ENCODE results near the gene SNX9. TPM values are rescaled to one million over a fixed set of nuclear protein-coding genes. Genes with fewer than 3 reads are reported as not detected.

The SNX9 gene
- total and polyA plus RNA-seq, 2 donors (not counting 1 experiment from before 2014, with no cell fraction given), result 10.0 to 50.7 TPM

- Mint-ChIP-seq H3K9me3 (ENCODE audit: insufficient read depth) (no peaks in the 10 kb centered on the region), H3K27ac (no peak overlapping the region), H3K4me1 (no peaks in the 10 kb centered on the region), H3K4me3 (no peak overlapping the region), H3K27me3 (peaks cover 3% of the 10 kb centered on the region)
- no peak overlapping the region for H3K4me2 ChIP-seq (replicated peaks; ENCODE audit: low read depth, low read length, poor library complexity, severe bottlenecking)
- no peak overlapping the region for H2AFZ ChIP-seq (ENCODE audit: insufficient read depth, low read depth, low read length, poor library complexity, severe bottlenecking)
- no peaks in the 10 kb centered on the region for H3K27me3 ChIP-seq (replicated peaks in 1 of 4; ENCODE audit: control extremely low read depth in 1 of 4, control insufficient read depth in 3 of 4, insufficient read depth in 4 of 4, low read length in 3 of 4)
- H3K79me2 ChIP-seq (ENCODE audit: control insufficient read depth, insufficient read depth, low read length), result no peaks in the 10 kb centered on the region
- no peak overlapping the region for H3K27ac ChIP-seq (ENCODE audit: low read length in 2 of 2)
- intact Hi-C loops (cut with micrococcal nuclease), result loop anchor here (2.0 kb wide), 1 partner anchor 19 kb away; no protein-coding TSS in a partner anchor
- no peak overlapping the region for H3K9ac ChIP-seq (ENCODE audit: low read length)
- TF ChIP-seq CTCF (IDR thresholded peaks at IDR 0.05) (no peak), EZH2 (IDR thresholded peaks at IDR 0.05; ENCODE audit: borderline replicate concordance, insufficient read depth, low read depth, low read length, poor library complexity, severe bottlenecking) (no peak)
- H3K4me3 ChIP-seq (ENCODE audit: control extremely low read depth in 1 of 5, extremely low read depth in 1 of 5, insufficient read depth in 1 of 5, low read depth in 2 of 5, low read length in 4 of 5), result no peak overlapping the region
- peaks cover 0 to 19% (median 4%) of the 10 kb centered on the region in 3 donors for H3K9me3 ChIP-seq (ENCODE audit: control extremely low read depth in 1 of 3, control insufficient read depth in 2 of 3, insufficient read depth in 1 of 3, low read length in 2 of 3)
- H3K4me1 ChIP-seq (ENCODE audit: control insufficient read depth in 2 of 2, insufficient read depth in 2 of 2, low read length in 2 of 2), result no peaks in the 10 kb centered on the region
- DNase-seq (no peak), ATAC-seq (ENCODE audit: low read depth) (no peak)
- 100% methylated on average over 3 of the region's 9 CpGs for WGBS (ENCODE audit: insufficient coverage)
- no peaks in the 10 kb centered on the region for H4K20me1 ChIP-seq (ENCODE audit: control insufficient read depth, insufficient read depth, low read length, poor library complexity, severe bottlenecking)
- H3K36me3 ChIP-seq (replicated peaks in 1 of 2; ENCODE audit: control extremely low read depth in 1 of 2, control insufficient read depth in 1 of 2, extremely low read depth in 1 of 2, insufficient read depth in 2 of 2, low read length in 1 of 2), result no peaks in the 10 kb centered on the region
- CTCF ChIA-PET, result no interaction called here
- POLR2A ChIA-PET, result no interaction called here
Observed at GRCh38 chr6:157779705-157780604, 43.1 kb upstream of the SNX9 start.

- Mint-ChIP-seq H3K27me3 (peaks cover 3% of the 10 kb centered on the region), H3K4me3 (no peak overlapping the region), H3K27ac (no peak overlapping the region), H3K4me1 (no peaks in the 10 kb centered on the region), H3K9me3 (ENCODE audit: insufficient read depth) (no peaks in the 10 kb centered on the region)
- Histone ChIP-seq H3K4me1 (ENCODE audit: control insufficient read depth in 2 of 2, insufficient read depth in 2 of 2, low read length in 2 of 2) (no peaks in the 10 kb centered on the region), H4K20me1 (ENCODE audit: control insufficient read depth, insufficient read depth, low read length, poor library complexity, severe bottlenecking) (no peaks in the 10 kb centered on the region), H3K36me3 (replicated peaks in 1 of 2; ENCODE audit: control extremely low read depth in 1 of 2, control insufficient read depth in 1 of 2, extremely low read depth in 1 of 2, insufficient read depth in 2 of 2, low read length in 1 of 2) (no peaks in the 10 kb centered on the region), H3K4me3 (ENCODE audit: control extremely low read depth in 1 of 5, extremely low read depth in 1 of 5, insufficient read depth in 1 of 5, low read depth in 2 of 5, low read length in 4 of 5) (no peak overlapping the region), H3K9me3 (ENCODE audit: control extremely low read depth in 1 of 3, control insufficient read depth in 2 of 3, insufficient read depth in 1 of 3, low read length in 2 of 3) (peaks cover 0 to 12% (median 4%) of the 10 kb centered on the region in 3 donors), H3K27ac (ENCODE audit: low read length in 2 of 2) (no peak overlapping the region), H3K4me2 (replicated peaks; ENCODE audit: low read depth, low read length, poor library complexity, severe bottlenecking) (no peak overlapping the region), H3K9ac (ENCODE audit: low read length) (no peak overlapping the region), H3K79me2 (ENCODE audit: control insufficient read depth, insufficient read depth, low read length) (no peaks in the 10 kb centered on the region), H3K27me3 (replicated peaks in 1 of 4; ENCODE audit: control extremely low read depth in 1 of 4, control insufficient read depth in 3 of 4, insufficient read depth in 4 of 4, low read length in 3 of 4) (no peaks in the 10 kb centered on the region), H2AFZ (ENCODE audit: insufficient read depth, low read depth, low read length, poor library complexity, severe bottlenecking) (no peak overlapping the region)
- no peak for ATAC-seq (ENCODE audit: low read depth)
- intact Hi-C loops (cut with micrococcal nuclease), result no loop called here
- CTCF ChIA-PET, result no interaction called here
- TF ChIP-seq EZH2 (IDR thresholded peaks at IDR 0.05; ENCODE audit: borderline replicate concordance, insufficient read depth, low read depth, low read length, poor library complexity, severe bottlenecking), result no peak
- TF ChIP-seq CTCF (IDR thresholded peaks at IDR 0.05), result no peak
- DNase-seq, result no peak
- POLR2A ChIA-PET, result no interaction called here
- 94% methylated on average over 1 of the region's 1 CpG for WGBS (ENCODE audit: insufficient coverage)
Observed at GRCh38 chr6:157785636-157786035, 37.4 kb upstream of the SNX9 start.

Measured in B cell (primary cell).